Keratinocyte (primary cell): ENCODE results near the gene ELP5.

Experiments used
- EZH2 ChIP-seq: IDR thresholded peaks from one replicate; pipeline ENCODE4 v1.6.1; 2012; ENCODE audit warnings: inconsistent platforms, mild to moderate bottlenecking, low read length, moderate library complexity
- TF ChIP-seq, protein P1 (sequence below), 3 experiments: IDR thresholded peaks in 1 of 3; conservative IDR thresholded peaks in 1 of 3; optimal IDR thresholded peaks in 1 of 3; 2 replicates in 2 of 3; 3 replicates in 1 of 3; pipeline versions ENCODE3 to v1.5.1; 2011; ENCODE audit warnings: low read length in 3 of 3, mild to moderate bottlenecking in 3 of 3, moderate library complexity in 2 of 3, control low read depth in 1 of 3, inconsistent platforms in 1 of 3; ENCODE audit not compliant: insufficient read depth in 2 of 3; ENCODE audit errors: extremely low read depth in 1 of 3

- TF ChIP-seq, protein P1, sequence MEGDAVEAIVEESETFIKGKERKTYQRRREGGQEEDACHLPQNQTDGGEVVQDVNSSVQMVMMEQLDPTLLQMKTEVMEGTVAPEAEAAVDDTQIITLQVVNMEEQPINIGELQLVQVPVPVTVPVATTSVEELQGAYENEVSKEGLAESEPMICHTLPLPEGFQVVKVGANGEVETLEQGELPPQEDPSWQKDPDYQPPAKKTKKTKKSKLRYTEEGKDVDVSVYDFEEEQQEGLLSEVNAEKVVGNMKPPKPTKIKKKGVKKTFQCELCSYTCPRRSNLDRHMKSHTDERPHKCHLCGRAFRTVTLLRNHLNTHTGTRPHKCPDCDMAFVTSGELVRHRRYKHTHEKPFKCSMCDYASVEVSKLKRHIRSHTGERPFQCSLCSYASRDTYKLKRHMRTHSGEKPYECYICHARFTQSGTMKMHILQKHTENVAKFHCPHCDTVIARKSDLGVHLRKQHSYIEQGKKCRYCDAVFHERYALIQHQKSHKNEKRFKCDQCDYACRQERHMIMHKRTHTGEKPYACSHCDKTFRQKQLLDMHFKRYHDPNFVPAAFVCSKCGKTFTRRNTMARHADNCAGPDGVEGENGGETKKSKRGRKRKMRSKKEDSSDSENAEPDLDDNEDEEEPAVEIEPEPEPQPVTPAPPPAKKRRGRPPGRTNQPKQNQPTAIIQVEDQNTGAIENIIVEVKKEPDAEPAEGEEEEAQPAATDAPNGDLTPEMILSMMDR (optimal IDR thresholded peaks at IDR 0.05 in 1 of 3, IDR thresholded peaks at IDR 0.05 in 1 of 3, conservative IDR thresholded peaks at IDR 0.05 in 1 of 3; ENCODE audit: extremely low read depth in 1 of 3, insufficient read depth in 2 of 3, low read length in 3 of 3) = no peak
- TF ChIP-seq EZH2 = no peak
Observed at GRCh38 chr17:7259555-7259889, 7.5 kb downstream of the ELP5 start.
